ENCODE results near the gene MAGEA9B.
"Not testable (repeated sequence)": the region's sequence is repeated elsewhere in the genome, so short reads cannot be mapped to it uniquely, and the experiment has no call there.

Gene MAGEA9B

GRCh38 chrX:149572743-149573142 lies 14.5 kb downstream of the MAGEA9B start:
- in situ Hi-C loops (cut with MboI; ENCODE audit: low sequenced_read_pairs) = no loop called here

- in situ Hi-C loops (cut with MboI; ENCODE audit: low sequenced_read_pairs) = no loop called here
Measured at GRCh38 chrX:149571770-149572169, 15.5 kb downstream of the MAGEA9B start.

GRCh38 chrX:149570668-149571067 lies 16.6 kb downstream of the MAGEA9B start:
- in situ Hi-C loops (cut with MboI; ENCODE audit: low sequenced_read_pairs) = no loop called here

- in situ Hi-C loops (cut with MboI; ENCODE audit: low sequenced_read_pairs) = no loop called here
Measured at GRCh38 chrX:149569770-149570169, 17.5 kb downstream of the MAGEA9B start.

GRCh38 chrX:149568701-149569296 lies 18.5 kb downstream of the MAGEA9B start:
- in situ Hi-C loops (cut with MboI; ENCODE audit: low sequenced_read_pairs) = no loop called here

GRCh38 chrX:149567621-149568417 lies 19.4 kb downstream of the MAGEA9B start:
- in situ Hi-C loops (cut with MboI; ENCODE audit: low sequenced_read_pairs) = no loop called here

- in situ Hi-C loops (cut with MboI; ENCODE audit: low sequenced_read_pairs) = no loop called here
Measured at GRCh38 chrX:149563359-149563758, 23.9 kb downstream of the MAGEA9B start.

- in situ Hi-C loops (cut with MboI; ENCODE audit: low sequenced_read_pairs) = not testable (repeated sequence)
Measured at GRCh38 chrX:149555251-149555650, 32.0 kb downstream of the MAGEA9B start.

GRCh38 chrX:149551939-149552248 lies 35.4 kb downstream of the MAGEA9B start:
- in situ Hi-C loops (cut with MboI; ENCODE audit: low sequenced_read_pairs) = not testable (repeated sequence)

GRCh38 chrX:149551245-149551938 lies 35.9 kb downstream of the MAGEA9B start:
- in situ Hi-C loops (cut with MboI; ENCODE audit: low sequenced_read_pairs) = not testable (repeated sequence)

GRCh38 chrX:149550454-149550853 lies 36.8 kb downstream of the MAGEA9B start:
- in situ Hi-C loops (cut with MboI; ENCODE audit: low sequenced_read_pairs) = not testable (repeated sequence)

GRCh38 chrX:149549701-149550100 lies 37.6 kb downstream of the MAGEA9B start, which contains the start of gene HSFX3:
Gene HSFX3, minus strand, starts transcription at chrX:149549924. Its CDS starts 72 bp downstream, at chrX:149549852.
- in situ Hi-C loops (cut with MboI; ENCODE audit: low sequenced_read_pairs) = not testable (repeated sequence)

- in situ Hi-C loops (cut with MboI; ENCODE audit: low sequenced_read_pairs) = not testable (repeated sequence)
Measured at GRCh38 chrX:149547782-149548181, 39.5 kb downstream of the MAGEA9B start.

GRCh38 chrX:149546962-149547361 lies 40.3 kb downstream of the MAGEA9B start:
- in situ Hi-C loops (cut with MboI; ENCODE audit: low sequenced_read_pairs) = not testable (repeated sequence)

- in situ Hi-C loops (cut with MboI; ENCODE audit: low sequenced_read_pairs) = not testable (repeated sequence)
Measured at GRCh38 chrX:149545545-149546543, 41.4 kb downstream of the MAGEA9B start.

- in situ Hi-C loops (cut with MboI; ENCODE audit: low sequenced_read_pairs) = no loop called here
Measured at GRCh38 chrX:149541521-149542047, 45.7 kb downstream of the MAGEA9B start.

- in situ Hi-C loops (cut with MboI; ENCODE audit: low sequenced_read_pairs) = no loop called here
Measured at GRCh38 chrX:149540621-149541520, 46.4 kb downstream of the MAGEA9B start, which contains the start of gene EOLA1. Gene EOLA1, plus strand, starts transcription at chrX:149541012. Its CDS starts 4,619 bp downstream, at chrX:149545631.

GRCh38 chrX:149540131-149540620 lies 47.1 kb downstream of the MAGEA9B start:
- in situ Hi-C loops (cut with MboI; ENCODE audit: low sequenced_read_pairs) = no loop called here
